WTC11 (cell line): ENCODE measurements around the gene ABLIM2. TPM values are rescaled to one million over a fixed set of nuclear protein-coding genes. Genes with fewer than 3 reads are reported as not detected.

Experiments used
- ATAC-seq: fragments of 200-7000 bp; cut with Tn5 transposase; 2 replicates; pipeline ENCODE4 v1.10.0; 2021; ENCODE audit warnings: mild to moderate bottlenecking, moderate library complexity
- CTCF ChIA-PET: fragments of 300-600 bp; sonication (Branson Sonifier 250); formaldehyde crosslinking; loops from one replicate; lab custom pipeline; 2021; ENCODE audit warnings: antibody characterized with exemption; lab: Charles Lee
- POLR2A ChIA-PET: fragments of 350-600 bp; sonication (Branson Sonifier 250); formaldehyde crosslinking; loops from one replicate; lab custom pipeline; 2021; ENCODE audit warnings: antibody characterized with exemption; lab: Charles Lee
- DNase-seq: peaks from one replicate; pipeline ENCODE4 v3.0.0; 2021; ENCODE audit warnings: low spot score
- H3K27ac Mint-ChIP-seq: 2 replicates; pipeline ENCODE4 v1.8.0; 2021; ENCODE audit warnings: mixed read lengths
- H3K27me3 Mint-ChIP-seq: 2 replicates; pipeline ENCODE4 v1.8.0; 2021; ENCODE audit warnings: low read depth, mild to moderate bottlenecking, moderate library complexity, mixed read lengths
- H3K36me3 Mint-ChIP-seq: 2 replicates; pipeline ENCODE4 v1.8.0; 2021; ENCODE audit warnings: mixed read lengths
- H3K4me1 Mint-ChIP-seq: 2 replicates; pipeline ENCODE4 v1.8.0; 2022; ENCODE audit warnings: mixed read lengths
- H3K4me3 Mint-ChIP-seq: 2 replicates; pipeline ENCODE4 v1.8.0; 2021; ENCODE audit warnings: mild to moderate bottlenecking, moderate library complexity, mixed read lengths
- H3K9me3 Mint-ChIP-seq: 2 replicates; pipeline ENCODE4 v1.8.0; 2021; ENCODE audit warnings: mixed read lengths
- CREB1 ChIP-seq: sonication (generic); formaldehyde crosslinking; IDR thresholded peaks from 2 replicates; pipeline ENCODE4 v1.8.0; 2023; ENCODE audit warnings: mild to moderate bottlenecking, missing genetic modification reagents
- ELF4 ChIP-seq: sonication (generic); formaldehyde crosslinking; IDR thresholded peaks from 2 replicates; pipeline ENCODE4 v1.8.1; 2022; ENCODE audit warnings: low read depth, mild to moderate bottlenecking, moderate library complexity, missing genetic modification reagents
- EMX1 ChIP-seq: fragments of 250-450 bp; sonication (Bioruptor Pico); IDR thresholded peaks from 2 replicates; pipeline ENCODE4 v1.8.0; 2021; ENCODE audit warnings: mild to moderate bottlenecking
- GRHL2 ChIP-seq: fragments of 250-450 bp; sonication (Bioruptor Pico); IDR thresholded peaks from 2 replicates; pipeline ENCODE4 v1.8.0; 2022; ENCODE audit warnings: mild to moderate bottlenecking, moderate library complexity; ENCODE audit not compliant: insufficient replicate concordance, severe bottlenecking
- NR1H2 ChIP-seq: sonication (generic); formaldehyde crosslinking; IDR thresholded peaks from 2 replicates; pipeline ENCODE4 v1.9.0; 2021; ENCODE audit warnings: mild to moderate bottlenecking, moderate library complexity, missing genetic modification reagents
- RELA ChIP-seq: sonication (generic); formaldehyde crosslinking; IDR thresholded peaks from 2 replicates; pipeline ENCODE4 v1.8.1; 2022; ENCODE audit warnings: missing genetic modification reagents, mild to moderate bottlenecking, borderline replicate concordance
- TEAD4 ChIP-seq: sonication (generic); formaldehyde crosslinking; IDR thresholded peaks from 2 replicates; pipeline ENCODE4 v1.8.0; 2022; ENCODE audit warnings: mild to moderate bottlenecking, missing genetic modification reagents
- ZNF263 ChIP-seq: sonication (generic); formaldehyde crosslinking; IDR thresholded peaks from 2 replicates; pipeline ENCODE4 v1.8.1; 2022; ENCODE audit warnings: low read depth, mild to moderate bottlenecking, moderate library complexity, missing genetic modification reagents
- total RNA-seq: library from RNA; stranded (reverse); gene quantifications from 3 replicates; pipeline ENCODE4 v1.2.3, GENCODE V29; 2021
- TF ChIP-seq, protein P1 (sequence below): fragments of 250-450 bp; sonication (Bioruptor Pico); IDR thresholded peaks from 2 replicates; pipeline ENCODE4 v1.9.0; 2021; ENCODE audit warnings: moderate library complexity, mild to moderate bottlenecking, inconsistent platforms, borderline replicate concordance
- TF ChIP-seq, protein P2 (sequence below): sonication (generic); formaldehyde crosslinking; IDR thresholded peaks from 2 replicates; pipeline ENCODE4 v1.8.1; 2023; ENCODE audit warnings: mild to moderate bottlenecking, missing genetic modification reagents
- TF ChIP-seq, protein P3 (sequence below): fragments of 250-450 bp; sonication (Bioruptor Pico); conservative IDR thresholded peaks from 2 replicates; pipeline ENCODE4 v1.9.0; 2021; ENCODE audit warnings: mild to moderate bottlenecking
- TF ChIP-seq, protein P4 (sequence below): fragments of 200-600 bp; IDR thresholded peaks from 2 replicates; pipeline ENCODE4 v1.8.0; 2022; ENCODE audit warnings: antibody characterized with exemption
- TF ChIP-seq, protein P5 (sequence below): sonication (generic); formaldehyde crosslinking; IDR thresholded peaks from 2 replicates; pipeline ENCODE4 v1.8.0; 2022; ENCODE audit warnings: mild to moderate bottlenecking, missing genetic modification reagents
- TF ChIP-seq, protein P6 (sequence below): sonication (generic); formaldehyde crosslinking; IDR thresholded peaks from 2 replicates; pipeline ENCODE4 v1.8.0; 2022; ENCODE audit warnings: mild to moderate bottlenecking, missing genetic modification reagents
- TF ChIP-seq, protein P7 (sequence below): fragments of 250-450 bp; sonication (Bioruptor Pico); IDR thresholded peaks from 2 replicates; pipeline ENCODE4 v1.9.0; 2021; ENCODE audit warnings: mild to moderate bottlenecking
- TF ChIP-seq, protein P8 (sequence below): sonication (generic); formaldehyde crosslinking; IDR thresholded peaks from 2 replicates; pipeline ENCODE4 v1.8.1; 2022; ENCODE audit warnings: missing genetic modification reagents, borderline replicate concordance
- TF ChIP-seq, protein P9 (sequence below): sonication (generic); formaldehyde crosslinking; IDR thresholded peaks from 2 replicates; pipeline ENCODE4 v1.8.0; 2022; ENCODE audit warnings: mild to moderate bottlenecking, missing genetic modification reagents

Gene ABLIM2
- total RNA-seq, 1 experiment from 2014 or later: 2.6 TPM

DNA sequence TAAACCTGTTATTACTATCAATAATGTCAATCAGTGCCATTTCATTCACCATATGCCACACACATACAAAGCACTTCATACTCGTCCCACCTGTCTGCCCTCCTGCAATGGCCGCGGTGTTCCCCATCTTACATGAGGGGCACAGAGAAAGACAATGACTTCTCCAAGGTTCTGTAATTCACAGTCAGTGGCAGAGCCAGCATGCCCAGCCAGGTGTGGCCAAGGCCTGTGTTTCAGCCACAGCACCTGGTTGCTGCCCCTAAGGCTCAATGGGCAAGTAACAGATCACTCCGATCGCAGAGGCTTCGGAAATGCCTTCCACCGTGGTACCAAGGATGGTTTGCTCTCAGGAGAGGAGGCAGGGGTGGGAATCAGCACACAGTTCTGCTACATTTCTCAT, 229.9 kb downstream of the ABLIM2 start (continued):
- TF ChIP-seq, protein P1, sequence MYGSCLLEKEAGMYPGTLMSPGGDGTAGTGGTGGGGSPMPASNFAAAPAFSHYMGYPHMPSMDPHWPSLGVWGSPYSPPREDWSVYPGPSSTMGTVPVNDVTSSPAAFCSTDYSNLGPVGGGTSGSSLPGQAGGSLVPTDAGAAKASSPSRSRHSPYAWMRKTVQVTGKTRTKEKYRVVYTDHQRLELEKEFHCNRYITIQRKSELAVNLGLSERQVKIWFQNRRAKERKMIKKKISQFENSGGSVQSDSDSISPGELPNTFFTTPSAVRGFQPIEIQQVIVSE (CRISPR knock-in tag): no peak
- TF ChIP-seq, protein P2, sequence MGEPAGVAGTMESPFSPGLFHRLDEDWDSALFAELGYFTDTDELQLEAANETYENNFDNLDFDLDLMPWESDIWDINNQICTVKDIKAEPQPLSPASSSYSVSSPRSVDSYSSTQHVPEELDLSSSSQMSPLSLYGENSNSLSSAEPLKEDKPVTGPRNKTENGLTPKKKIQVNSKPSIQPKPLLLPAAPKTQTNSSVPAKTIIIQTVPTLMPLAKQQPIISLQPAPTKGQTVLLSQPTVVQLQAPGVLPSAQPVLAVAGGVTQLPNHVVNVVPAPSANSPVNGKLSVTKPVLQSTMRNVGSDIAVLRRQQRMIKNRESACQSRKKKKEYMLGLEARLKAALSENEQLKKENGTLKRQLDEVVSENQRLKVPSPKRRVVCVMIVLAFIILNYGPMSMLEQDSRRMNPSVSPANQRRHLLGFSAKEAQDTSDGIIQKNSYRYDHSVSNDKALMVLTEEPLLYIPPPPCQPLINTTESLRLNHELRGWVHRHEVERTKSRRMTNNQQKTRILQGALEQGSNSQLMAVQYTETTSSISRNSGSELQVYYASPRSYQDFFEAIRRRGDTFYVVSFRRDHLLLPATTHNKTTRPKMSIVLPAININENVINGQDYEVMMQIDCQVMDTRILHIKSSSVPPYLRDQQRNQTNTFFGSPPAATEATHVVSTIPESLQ (CRISPR knock-in tag): no peak
- TF ChIP-seq, protein P3, sequence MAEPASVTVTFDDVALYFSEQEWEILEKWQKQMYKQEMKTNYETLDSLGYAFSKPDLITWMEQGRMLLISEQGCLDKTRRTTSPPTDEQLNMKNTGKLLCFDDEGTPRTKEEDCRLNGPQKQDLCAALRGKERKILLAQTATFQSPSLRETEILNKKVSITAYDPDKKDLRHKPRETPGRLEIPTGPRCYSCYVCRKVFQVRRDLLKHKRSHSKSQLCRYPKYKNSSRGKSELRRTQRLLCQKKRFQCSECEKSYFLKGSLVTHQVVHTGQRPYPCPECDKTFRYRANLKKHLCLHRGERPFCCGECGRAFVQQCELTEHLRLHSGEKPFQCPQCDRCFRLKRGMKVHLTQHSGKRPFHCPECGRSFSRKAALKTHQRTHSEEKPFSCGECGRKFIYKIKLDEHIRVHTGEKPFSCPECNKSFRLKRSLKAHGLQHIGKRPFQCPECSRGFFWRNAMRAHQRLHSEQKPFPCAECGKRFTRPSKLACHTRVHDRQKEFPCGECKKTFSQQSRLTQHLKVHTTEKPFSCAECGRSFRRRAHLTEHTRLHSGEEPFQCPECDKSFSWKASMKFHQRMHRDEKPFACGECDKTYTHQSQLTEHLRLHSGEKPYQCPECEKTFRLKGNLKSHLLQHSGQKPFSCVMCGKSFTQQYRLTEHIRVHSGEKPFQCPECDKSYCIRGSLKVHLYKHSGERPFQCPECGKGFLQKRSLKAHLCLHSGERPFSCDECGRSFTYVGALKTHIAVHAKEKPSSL: no peak
- TF ChIP-seq, protein P4, sequence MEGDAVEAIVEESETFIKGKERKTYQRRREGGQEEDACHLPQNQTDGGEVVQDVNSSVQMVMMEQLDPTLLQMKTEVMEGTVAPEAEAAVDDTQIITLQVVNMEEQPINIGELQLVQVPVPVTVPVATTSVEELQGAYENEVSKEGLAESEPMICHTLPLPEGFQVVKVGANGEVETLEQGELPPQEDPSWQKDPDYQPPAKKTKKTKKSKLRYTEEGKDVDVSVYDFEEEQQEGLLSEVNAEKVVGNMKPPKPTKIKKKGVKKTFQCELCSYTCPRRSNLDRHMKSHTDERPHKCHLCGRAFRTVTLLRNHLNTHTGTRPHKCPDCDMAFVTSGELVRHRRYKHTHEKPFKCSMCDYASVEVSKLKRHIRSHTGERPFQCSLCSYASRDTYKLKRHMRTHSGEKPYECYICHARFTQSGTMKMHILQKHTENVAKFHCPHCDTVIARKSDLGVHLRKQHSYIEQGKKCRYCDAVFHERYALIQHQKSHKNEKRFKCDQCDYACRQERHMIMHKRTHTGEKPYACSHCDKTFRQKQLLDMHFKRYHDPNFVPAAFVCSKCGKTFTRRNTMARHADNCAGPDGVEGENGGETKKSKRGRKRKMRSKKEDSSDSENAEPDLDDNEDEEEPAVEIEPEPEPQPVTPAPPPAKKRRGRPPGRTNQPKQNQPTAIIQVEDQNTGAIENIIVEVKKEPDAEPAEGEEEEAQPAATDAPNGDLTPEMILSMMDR: no peak
- TF ChIP-seq, protein P5, sequence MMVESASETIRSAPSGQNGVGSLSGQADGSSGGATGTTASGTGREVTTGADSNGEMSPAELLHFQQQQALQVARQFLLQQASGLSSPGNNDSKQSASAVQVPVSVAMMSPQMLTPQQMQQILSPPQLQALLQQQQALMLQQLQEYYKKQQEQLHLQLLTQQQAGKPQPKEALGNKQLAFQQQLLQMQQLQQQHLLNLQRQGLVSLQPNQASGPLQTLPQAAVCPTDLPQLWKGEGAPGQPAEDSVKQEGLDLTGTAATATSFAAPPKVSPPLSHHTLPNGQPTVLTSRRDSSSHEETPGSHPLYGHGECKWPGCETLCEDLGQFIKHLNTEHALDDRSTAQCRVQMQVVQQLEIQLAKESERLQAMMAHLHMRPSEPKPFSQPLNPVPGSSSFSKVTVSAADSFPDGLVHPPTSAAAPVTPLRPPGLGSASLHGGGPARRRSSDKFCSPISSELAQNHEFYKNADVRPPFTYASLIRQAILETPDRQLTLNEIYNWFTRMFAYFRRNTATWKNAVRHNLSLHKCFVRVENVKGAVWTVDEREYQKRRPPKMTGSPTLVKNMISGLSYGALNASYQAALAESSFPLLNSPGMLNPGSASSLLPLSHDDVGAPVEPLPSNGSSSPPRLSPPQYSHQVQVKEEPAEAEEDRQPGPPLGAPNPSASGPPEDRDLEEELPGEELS: no peak
- TF ChIP-seq, protein P6, sequence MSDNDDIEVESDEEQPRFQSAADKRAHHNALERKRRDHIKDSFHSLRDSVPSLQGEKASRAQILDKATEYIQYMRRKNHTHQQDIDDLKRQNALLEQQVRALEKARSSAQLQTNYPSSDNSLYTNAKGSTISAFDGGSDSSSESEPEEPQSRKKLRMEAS (CRISPR knock-in tag): no peak
- TF ChIP-seq CREB1 (CRISPR knock-in tag) (no peak), EMX1 (CRISPR knock-in tag) (no peak), ELF4 (CRISPR knock-in tag) (no peak), GRHL2 (CRISPR knock-in tag) (no peak)
- TF ChIP-seq, protein P7, sequence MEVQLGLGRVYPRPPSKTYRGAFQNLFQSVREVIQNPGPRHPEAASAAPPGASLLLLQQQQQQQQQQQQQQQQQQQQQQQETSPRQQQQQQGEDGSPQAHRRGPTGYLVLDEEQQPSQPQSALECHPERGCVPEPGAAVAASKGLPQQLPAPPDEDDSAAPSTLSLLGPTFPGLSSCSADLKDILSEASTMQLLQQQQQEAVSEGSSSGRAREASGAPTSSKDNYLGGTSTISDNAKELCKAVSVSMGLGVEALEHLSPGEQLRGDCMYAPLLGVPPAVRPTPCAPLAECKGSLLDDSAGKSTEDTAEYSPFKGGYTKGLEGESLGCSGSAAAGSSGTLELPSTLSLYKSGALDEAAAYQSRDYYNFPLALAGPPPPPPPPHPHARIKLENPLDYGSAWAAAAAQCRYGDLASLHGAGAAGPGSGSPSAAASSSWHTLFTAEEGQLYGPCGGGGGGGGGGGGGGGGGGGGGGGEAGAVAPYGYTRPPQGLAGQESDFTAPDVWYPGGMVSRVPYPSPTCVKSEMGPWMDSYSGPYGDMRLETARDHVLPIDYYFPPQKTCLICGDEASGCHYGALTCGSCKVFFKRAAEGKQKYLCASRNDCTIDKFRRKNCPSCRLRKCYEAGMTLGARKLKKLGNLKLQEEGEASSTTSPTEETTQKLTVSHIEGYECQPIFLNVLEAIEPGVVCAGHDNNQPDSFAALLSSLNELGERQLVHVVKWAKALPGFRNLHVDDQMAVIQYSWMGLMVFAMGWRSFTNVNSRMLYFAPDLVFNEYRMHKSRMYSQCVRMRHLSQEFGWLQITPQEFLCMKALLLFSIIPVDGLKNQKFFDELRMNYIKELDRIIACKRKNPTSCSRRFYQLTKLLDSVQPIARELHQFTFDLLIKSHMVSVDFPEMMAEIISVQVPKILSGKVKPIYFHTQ (CRISPR knock-in tag): no peak

DNA sequence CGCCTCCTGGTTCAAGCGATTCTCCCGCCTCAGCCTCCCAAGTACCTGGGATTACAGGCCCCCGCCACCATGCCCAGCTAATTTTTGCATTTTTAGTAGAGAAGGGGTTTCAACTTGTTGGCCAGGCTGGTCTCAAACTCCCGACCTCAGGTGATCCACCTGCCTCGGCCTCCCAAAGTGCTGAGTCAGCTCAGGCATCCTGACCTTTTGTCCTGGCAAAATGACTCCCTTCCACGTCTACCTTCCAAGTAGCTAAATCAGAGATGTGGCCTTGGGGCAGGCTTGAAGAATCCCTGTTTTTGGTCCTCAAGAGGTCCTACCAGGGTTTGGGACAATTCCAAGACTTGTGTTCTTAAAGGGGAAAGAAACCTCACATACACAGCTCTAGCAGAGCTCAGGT, 231.8 kb downstream of the ABLIM2 start:
- Mint-ChIP-seq H3K4me1 (peaks cover 29% of the 10 kb centered on the region), H3K9me3 (peaks cover 9% of the 10 kb centered on the region), H3K27me3 (no peaks in the 10 kb centered on the region), H3K27ac (no peak overlapping the region), H3K4me3 (no peak overlapping the region), H3K36me3 (peaks cover 14% of the 10 kb centered on the region)
- ATAC-seq (no peak), DNase-seq (no peak)
- ChIA-PET CTCF (interaction anchor here (0.7 to 2.1 kb wide), 4 partner anchors 11 to 122 kb away, joined by 3 to 6 read pairs (median 5); partner anchors contain the start of gene AFAP1), POLR2A (no interaction called here)
- TF ChIP-seq RELA (CRISPR knock-in tag) (no peak), TEAD4 (CRISPR knock-in tag) (no peak), ZNF263 (no peak), NR1H2 (CRISPR knock-in tag) (no peak)
- TF ChIP-seq, protein P8, sequence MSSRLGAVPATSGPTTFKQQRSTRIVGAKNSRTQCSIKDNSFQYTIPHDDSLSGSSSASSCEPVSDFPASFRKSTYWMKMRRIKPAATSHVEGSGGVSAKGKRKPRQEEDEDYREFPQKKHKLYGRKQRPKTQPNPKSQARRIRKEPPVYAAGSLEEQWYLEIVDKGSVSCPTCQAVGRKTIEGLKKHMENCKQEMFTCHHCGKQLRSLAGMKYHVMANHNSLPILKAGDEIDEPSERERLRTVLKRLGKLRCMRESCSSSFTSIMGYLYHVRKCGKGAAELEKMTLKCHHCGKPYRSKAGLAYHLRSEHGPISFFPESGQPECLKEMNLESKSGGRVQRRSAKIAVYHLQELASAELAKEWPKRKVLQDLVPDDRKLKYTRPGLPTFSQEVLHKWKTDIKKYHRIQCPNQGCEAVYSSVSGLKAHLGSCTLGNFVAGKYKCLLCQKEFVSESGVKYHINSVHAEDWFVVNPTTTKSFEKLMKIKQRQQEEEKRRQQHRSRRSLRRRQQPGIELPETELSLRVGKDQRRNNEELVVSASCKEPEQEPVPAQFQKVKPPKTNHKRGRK (CRISPR knock-in tag): no peak
- TF ChIP-seq, protein P9, sequence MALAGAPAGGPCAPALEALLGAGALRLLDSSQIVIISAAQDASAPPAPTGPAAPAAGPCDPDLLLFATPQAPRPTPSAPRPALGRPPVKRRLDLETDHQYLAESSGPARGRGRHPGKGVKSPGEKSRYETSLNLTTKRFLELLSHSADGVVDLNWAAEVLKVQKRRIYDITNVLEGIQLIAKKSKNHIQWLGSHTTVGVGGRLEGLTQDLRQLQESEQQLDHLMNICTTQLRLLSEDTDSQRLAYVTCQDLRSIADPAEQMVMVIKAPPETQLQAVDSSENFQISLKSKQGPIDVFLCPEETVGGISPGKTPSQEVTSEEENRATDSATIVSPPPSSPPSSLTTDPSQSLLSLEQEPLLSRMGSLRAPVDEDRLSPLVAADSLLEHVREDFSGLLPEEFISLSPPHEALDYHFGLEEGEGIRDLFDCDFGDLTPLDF (CRISPR knock-in tag): no peak
